ENCODE results near the gene HLA-DPB1.

DNA sequence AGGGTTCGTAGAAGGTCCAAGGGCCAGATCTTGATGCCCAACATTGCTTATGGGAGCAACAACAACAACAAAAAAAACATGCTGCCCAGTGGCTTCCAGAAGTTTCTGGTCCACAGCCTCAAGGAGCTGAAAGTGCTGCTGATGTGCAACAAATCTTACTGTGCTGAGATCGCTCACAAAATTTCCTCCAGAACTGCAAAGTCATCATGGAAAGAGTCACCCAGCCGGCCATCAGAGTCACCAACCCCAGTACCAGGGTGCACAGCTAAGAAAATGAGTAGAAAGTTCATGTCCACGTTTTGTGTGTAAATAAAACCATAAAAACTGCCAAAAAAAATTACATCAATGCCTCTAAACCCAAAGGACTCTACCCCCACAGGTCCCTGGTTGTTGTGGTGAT is 3.8 kb downstream of the HLA-DPB1 start:
- TF ChIP-seq POLR2AphosphoS5 (IDR thresholded peaks at IDR 0.05) = no peak
- TF ChIP-seq, protein P1, sequence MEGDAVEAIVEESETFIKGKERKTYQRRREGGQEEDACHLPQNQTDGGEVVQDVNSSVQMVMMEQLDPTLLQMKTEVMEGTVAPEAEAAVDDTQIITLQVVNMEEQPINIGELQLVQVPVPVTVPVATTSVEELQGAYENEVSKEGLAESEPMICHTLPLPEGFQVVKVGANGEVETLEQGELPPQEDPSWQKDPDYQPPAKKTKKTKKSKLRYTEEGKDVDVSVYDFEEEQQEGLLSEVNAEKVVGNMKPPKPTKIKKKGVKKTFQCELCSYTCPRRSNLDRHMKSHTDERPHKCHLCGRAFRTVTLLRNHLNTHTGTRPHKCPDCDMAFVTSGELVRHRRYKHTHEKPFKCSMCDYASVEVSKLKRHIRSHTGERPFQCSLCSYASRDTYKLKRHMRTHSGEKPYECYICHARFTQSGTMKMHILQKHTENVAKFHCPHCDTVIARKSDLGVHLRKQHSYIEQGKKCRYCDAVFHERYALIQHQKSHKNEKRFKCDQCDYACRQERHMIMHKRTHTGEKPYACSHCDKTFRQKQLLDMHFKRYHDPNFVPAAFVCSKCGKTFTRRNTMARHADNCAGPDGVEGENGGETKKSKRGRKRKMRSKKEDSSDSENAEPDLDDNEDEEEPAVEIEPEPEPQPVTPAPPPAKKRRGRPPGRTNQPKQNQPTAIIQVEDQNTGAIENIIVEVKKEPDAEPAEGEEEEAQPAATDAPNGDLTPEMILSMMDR (IDR thresholded peaks at IDR 0.05) = no peak
